Tibial nerve (tissue), 3 donors: ENCODE data around the gene U2AF1L4.

ENCODE experiments used
- EP300 ChIP-seq, 2 donors: sonication (generic); formaldehyde crosslinking; IDR thresholded peaks; one replicate each; pipeline ENCODE4 v1.6.1; 2017; ENCODE audit warnings: antibody characterized with exemption in 2 of 2, mild to moderate bottlenecking in 1 of 2
- POLR2A ChIP-seq, 2 donors: fragments of 450-650 bp; IDR thresholded peaks; one replicate each; pipeline ENCODE4 v1.6.1; 2017; ENCODE audit warnings: antibody characterized with exemption in 2 of 2, mild to moderate bottlenecking in 2 of 2, moderate library complexity in 2 of 2

DNA sequence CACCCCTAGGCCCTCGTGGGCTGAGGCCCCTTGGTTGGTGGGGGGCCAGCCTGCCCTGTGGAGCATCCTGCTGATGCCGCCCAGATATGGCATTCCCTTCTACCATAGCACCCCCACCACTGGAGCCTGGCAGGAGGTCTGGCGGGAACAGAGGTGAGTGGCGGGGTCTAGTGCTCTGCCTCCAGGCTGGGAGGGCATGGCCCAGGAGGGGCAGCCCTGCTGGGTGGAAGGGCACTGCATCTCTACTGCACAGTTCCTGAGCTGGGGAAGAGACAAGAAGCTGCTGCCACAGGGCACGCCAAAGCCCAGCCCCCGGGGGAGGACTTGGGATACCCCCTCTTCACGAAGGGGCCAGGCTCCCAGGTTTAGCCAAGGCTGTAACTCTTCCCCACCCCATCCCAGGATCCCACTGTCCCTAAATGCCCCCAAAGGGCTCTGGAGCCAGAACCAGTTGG is 29.8 kb downstream of the U2AF1L4 start:
- TF ChIP-seq POLR2A (IDR thresholded peaks at IDR 0.05): no peak
- no peak for TF ChIP-seq EP300 (IDR thresholded peaks at IDR 0.05)
